Measurements from ENCODE around the gene ZNF765. TPM values are rescaled to one million over a fixed set of nuclear protein-coding genes. Genes with fewer than 3 reads are reported as not detected.

ZNF765 gene
- total RNA-seq, 1 experiment from 2014 or later: 6.7 TPM

GRCh38 chr19:53374288-53374687 lies 20.7 kb upstream of the ZNF765 start:
- POLR2A ChIA-PET: no interaction called here
- TF ChIP-seq POLR2A (IDR thresholded peaks at IDR 0.05; ENCODE audit: borderline replicate concordance, extremely low read depth, insufficient read depth, insufficient read length) (no peak), ZNF274 (IDR thresholded peaks at IDR 0.05; ENCODE audit: low read depth, low read length) (no peak), ZFX (IDR thresholded peaks at IDR 0.05) (no peak), YY1 (IDR thresholded peaks at IDR 0.05; ENCODE audit: extremely low read depth, insufficient replicate concordance, low read depth, low read length) (no peak), TCF7L2 (IDR thresholded peaks at IDR 0.05; ENCODE audit: borderline replicate concordance, extremely low read depth, insufficient read depth, insufficient read length) (no peak), JUND (IDR thresholded peaks at IDR 0.05) (no peak), CTCF (IDR thresholded peaks at IDR 0.05 in 2 of 3, conservative IDR thresholded peaks at IDR 0.05 in 1 of 3; ENCODE audit: borderline replicate concordance in 1 of 3, insufficient read depth in 1 of 3, low read depth in 2 of 3, low read length in 2 of 3) (no peak), POLR2AphosphoS5 (IDR thresholded peaks at IDR 0.05; ENCODE audit: low read depth, low read length) (no peak), SP1 (IDR thresholded peaks at IDR 0.05; ENCODE audit: low read depth) (no peak), SRF (IDR thresholded peaks at IDR 0.05; ENCODE audit: low read depth) (no peak), RAD21 (IDR thresholded peaks at IDR 0.05; ENCODE audit: low read depth) (no peak), ELF1 (IDR thresholded peaks at IDR 0.05; ENCODE audit: borderline replicate concordance, low read depth) (no peak)
- TF ChIP-seq, protein P1, sequence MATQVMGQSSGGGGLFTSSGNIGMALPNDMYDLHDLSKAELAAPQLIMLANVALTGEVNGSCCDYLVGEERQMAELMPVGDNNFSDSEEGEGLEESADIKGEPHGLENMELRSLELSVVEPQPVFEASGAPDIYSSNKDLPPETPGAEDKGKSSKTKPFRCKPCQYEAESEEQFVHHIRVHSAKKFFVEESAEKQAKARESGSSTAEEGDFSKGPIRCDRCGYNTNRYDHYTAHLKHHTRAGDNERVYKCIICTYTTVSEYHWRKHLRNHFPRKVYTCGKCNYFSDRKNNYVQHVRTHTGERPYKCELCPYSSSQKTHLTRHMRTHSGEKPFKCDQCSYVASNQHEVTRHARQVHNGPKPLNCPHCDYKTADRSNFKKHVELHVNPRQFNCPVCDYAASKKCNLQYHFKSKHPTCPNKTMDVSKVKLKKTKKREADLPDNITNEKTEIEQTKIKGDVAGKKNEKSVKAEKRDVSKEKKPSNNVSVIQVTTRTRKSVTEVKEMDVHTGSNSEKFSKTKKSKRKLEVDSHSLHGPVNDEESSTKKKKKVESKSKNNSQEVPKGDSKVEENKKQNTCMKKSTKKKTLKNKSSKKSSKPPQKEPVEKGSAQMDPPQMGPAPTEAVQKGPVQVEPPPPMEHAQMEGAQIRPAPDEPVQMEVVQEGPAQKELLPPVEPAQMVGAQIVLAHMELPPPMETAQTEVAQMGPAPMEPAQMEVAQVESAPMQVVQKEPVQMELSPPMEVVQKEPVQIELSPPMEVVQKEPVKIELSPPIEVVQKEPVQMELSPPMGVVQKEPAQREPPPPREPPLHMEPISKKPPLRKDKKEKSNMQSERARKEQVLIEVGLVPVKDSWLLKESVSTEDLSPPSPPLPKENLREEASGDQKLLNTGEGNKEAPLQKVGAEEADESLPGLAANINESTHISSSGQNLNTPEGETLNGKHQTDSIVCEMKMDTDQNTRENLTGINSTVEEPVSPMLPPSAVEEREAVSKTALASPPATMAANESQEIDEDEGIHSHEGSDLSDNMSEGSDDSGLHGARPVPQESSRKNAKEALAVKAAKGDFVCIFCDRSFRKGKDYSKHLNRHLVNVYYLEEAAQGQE (IDR thresholded peaks at IDR 0.05; ENCODE audit: low read depth): no peak
- Histone ChIP-seq H3K9ac (ENCODE audit: low read length) (no peak overlapping the region), H3K4me2 (ENCODE audit: low read length) (no peak overlapping the region), H3K27ac (ENCODE audit: low read depth, low read length) (no peak overlapping the region), H3K4me1 (ENCODE audit: control insufficient read depth in 1 of 2, insufficient read depth in 2 of 2, low read length in 2 of 2) (no peaks in the 10 kb centered on the region), H3K4me3 (replicated peaks in 1 of 2; ENCODE audit: low read depth in 1 of 2, low read length in 2 of 2) (no peak overlapping the region), H3K9me2 (ENCODE audit: insufficient read depth) (no peaks in the 10 kb centered on the region), H3K27me3 (ENCODE audit: insufficient read depth, low read length) (no peaks in the 10 kb centered on the region), H3K79me2 (ENCODE audit: insufficient read depth, low read length) (no peaks in the 10 kb centered on the region), H3K36me3 (ENCODE audit: control insufficient read depth in 1 of 2, insufficient read depth in 2 of 2, low read length in 2 of 2) (peaks cover 0 to 42% of the 10 kb centered on the region in 2 experiments; a peak in 3 of 4 replicates), H4K20me1 (ENCODE audit: insufficient read depth) (no peaks in the 10 kb centered on the region), H3K9me3 (ENCODE audit: control insufficient read depth in 1 of 2, insufficient read depth in 1 of 2, low read depth in 1 of 2, low read length in 2 of 2) (peaks cover 0 to 3% of the 10 kb centered on the region in 2 experiments; a peak in 1 of 4 replicates), H2AFZ (ENCODE audit: low read depth, low read length, poor library complexity, severe bottlenecking) (no peak overlapping the region)
- RAD21 ChIA-PET (ENCODE audit: low non-redundant PET in 1 of 2, low total read pairs in 2 of 2, uncharacterized antibody in 2 of 2, unreplicated experiment in 2 of 2): no interaction called here
- no TSS peak for BruUV-seq (replicated peaks)
- CTCF ChIA-PET: no interaction called here
- intact Hi-C loops (cut with micrococcal nuclease): no loop called here
- ATAC-seq: no peak
- DNase-seq (ENCODE audit: low read depth, low spot score): no peak

Measured in HCT116 (cell line).